Measurements from ENCODE around the gene DMRTC2.

DNA sequence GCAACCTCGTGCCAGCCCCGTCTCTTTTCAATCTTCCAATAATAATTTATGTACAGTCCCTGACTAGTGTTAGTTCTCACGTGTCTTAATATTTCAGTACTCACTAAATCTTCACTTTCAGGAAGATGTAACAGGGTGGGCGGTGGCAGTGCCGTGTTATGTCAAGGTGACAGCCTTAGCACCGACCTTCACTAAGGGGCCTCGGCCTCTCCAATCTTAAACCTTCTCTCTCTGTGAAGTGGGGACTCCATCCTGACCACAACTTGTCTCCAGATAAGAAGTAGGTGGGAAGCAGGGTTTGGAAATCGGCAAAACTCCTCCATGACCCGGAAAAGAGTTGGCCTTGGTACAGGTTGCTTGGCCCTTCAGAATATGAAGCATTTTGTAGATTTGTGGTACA is 17.0 kb downstream of the DMRTC2 start:
- TF ChIP-seq CTCF (IDR thresholded peaks at IDR 0.05) = no peak
- TF ChIP-seq POLR2A (IDR thresholded peaks at IDR 0.05) = no peak

Data from thyroid gland (tissue), 4 donors.